Central memory CD8-positive, alpha-beta T cell (primary cell): ENCODE results near the gene NDUFS6.

Experiments used
- ATAC-seq: fragments of 150-1000 bp; cut with Tn5 transposase; replicated peaks from 2 replicates; pipeline ENCODE4 v1.10.0; 2022; ENCODE audit warnings: mild to moderate bottlenecking, moderate FRiP score, moderate number of reproducible peaks; ENCODE audit not compliant: poor library complexity, severe bottlenecking; ENCODE audit errors: extremely low read depth
- DNase-seq, 2 donors: peaks; one replicate each; pipeline ENCODE4 v3.0.0; 2021; ENCODE audit warnings: low spot score in 2 of 2
- H3K27ac Mint-ChIP-seq: one replicate; pipeline ENCODE4 v1.8.0; 2022; ENCODE audit warnings: low read depth, mild to moderate bottlenecking, moderate library complexity, mixed read lengths
- H3K27me3 Mint-ChIP-seq: one replicate; pipeline ENCODE4 v1.8.0; 2022; ENCODE audit warnings: mixed read lengths
- H3K36me3 Mint-ChIP-seq: one replicate; pipeline ENCODE4 v1.8.0; 2022; ENCODE audit warnings: mild to moderate bottlenecking, moderate library complexity, mixed read lengths; ENCODE audit not compliant: insufficient read depth
- H3K4me1 Mint-ChIP-seq: one replicate; pipeline ENCODE4 v1.8.0; 2022; ENCODE audit warnings: mixed read lengths
- H3K4me3 Mint-ChIP-seq: one replicate; pipeline ENCODE4 v1.8.0; 2022; ENCODE audit warnings: mild to moderate bottlenecking, moderate library complexity, mixed read lengths
- H3K9me3 Mint-ChIP-seq: one replicate; pipeline ENCODE4 v1.8.0; 2022; ENCODE audit warnings: mixed read lengths

NDUFS6 gene

GRCh38 chr5:1844708-1845436 is 43.7 kb downstream of the NDUFS6 start:
- no peak overlapping the region for H3K4me3 Mint-ChIP-seq
- H3K4me1 Mint-ChIP-seq = no peaks in the 10 kb centered on the region
- H3K36me3 Mint-ChIP-seq = no peaks in the 10 kb centered on the region
- no peak for ATAC-seq
- H3K27me3 Mint-ChIP-seq = peaks cover 15% of the 10 kb centered on the region
- no peak overlapping the region for H3K27ac Mint-ChIP-seq
- H3K9me3 Mint-ChIP-seq = no peaks in the 10 kb centered on the region
- DNase-seq = no peak

- no peak overlapping the region for H3K4me3 Mint-ChIP-seq
- no peaks in the 10 kb centered on the region for H3K9me3 Mint-ChIP-seq
- peaks cover 10% of the 10 kb centered on the region for H3K27me3 Mint-ChIP-seq
- DNase-seq (no peak), ATAC-seq (no peak)
- H3K4me1 Mint-ChIP-seq = no peaks in the 10 kb centered on the region
- H3K36me3 Mint-ChIP-seq = no peaks in the 10 kb centered on the region
- H3K27ac Mint-ChIP-seq = no peak overlapping the region
Observed at GRCh38 chr5:1845696-1846095, 44.5 kb downstream of the NDUFS6 start.

GRCh38 chr5:1846583-1846982 is 45.4 kb downstream of the NDUFS6 start:
- peaks cover 18% of the 10 kb centered on the region for H3K27me3 Mint-ChIP-seq
- DNase-seq (no peak), ATAC-seq (no peak)
- H3K4me3 Mint-ChIP-seq = no peak overlapping the region
- H3K4me1 Mint-ChIP-seq = no peaks in the 10 kb centered on the region
- no peaks in the 10 kb centered on the region for H3K9me3 Mint-ChIP-seq
- no peaks in the 10 kb centered on the region for H3K36me3 Mint-ChIP-seq
- no peak overlapping the region for H3K27ac Mint-ChIP-seq

- ATAC-seq (no peak), DNase-seq (no peak)
- Mint-ChIP-seq H3K36me3 (no peaks in the 10 kb centered on the region), H3K4me3 (no peak overlapping the region), H3K4me1 (no peaks in the 10 kb centered on the region), H3K27me3 (peaks cover 23% of the 10 kb centered on the region), H3K27ac (no peak overlapping the region), H3K9me3 (no peaks in the 10 kb centered on the region)
Observed at GRCh38 chr5:1847056-1847455, 45.8 kb downstream of the NDUFS6 start.

- no peak overlapping the region for H3K4me3 Mint-ChIP-seq
- peaks cover 25% of the 10 kb centered on the region for H3K27me3 Mint-ChIP-seq
- no peaks in the 10 kb centered on the region for H3K9me3 Mint-ChIP-seq
- DNase-seq (no peak), ATAC-seq (no peak)
- H3K4me1 Mint-ChIP-seq = no peaks in the 10 kb centered on the region
- no peak overlapping the region for H3K27ac Mint-ChIP-seq
- no peaks in the 10 kb centered on the region for H3K36me3 Mint-ChIP-seq
Observed at GRCh38 chr5:1847611-1848010, 46.4 kb downstream of the NDUFS6 start.

GRCh38 chr5:1850324-1851154 is 49.3 kb downstream of the NDUFS6 start:
- Mint-ChIP-seq H3K27ac (no peak overlapping the region), H3K36me3 (no peaks in the 10 kb centered on the region), H3K9me3 (no peaks in the 10 kb centered on the region), H3K4me1 (no peaks in the 10 kb centered on the region), H3K27me3 (peaks cover 54% of the 10 kb centered on the region), H3K4me3 (no peak overlapping the region)
- ATAC-seq (no peak), DNase-seq (no peak)

GRCh38 chr5:1851290-1851934 is 50.2 kb downstream of the NDUFS6 start:
- Mint-ChIP-seq H3K4me1 (no peaks in the 10 kb centered on the region), H3K9me3 (no peaks in the 10 kb centered on the region), H3K36me3 (no peaks in the 10 kb centered on the region), H3K4me3 (no peak overlapping the region), H3K27ac (no peak overlapping the region), H3K27me3 (peaks cover 63% of the 10 kb centered on the region)
- ATAC-seq (no peak), DNase-seq (no peak)

- peaks cover 60% of the 10 kb centered on the region for H3K27me3 Mint-ChIP-seq
- H3K36me3 Mint-ChIP-seq = no peaks in the 10 kb centered on the region
- H3K27ac Mint-ChIP-seq = no peak overlapping the region
- H3K4me3 Mint-ChIP-seq = no peak overlapping the region
- DNase-seq (no peak), ATAC-seq (no peak)
- H3K4me1 Mint-ChIP-seq = no peaks in the 10 kb centered on the region
- no peaks in the 10 kb centered on the region for H3K9me3 Mint-ChIP-seq
Observed at GRCh38 chr5:1852324-1852947, 51.2 kb downstream of the NDUFS6 start.

DNA sequence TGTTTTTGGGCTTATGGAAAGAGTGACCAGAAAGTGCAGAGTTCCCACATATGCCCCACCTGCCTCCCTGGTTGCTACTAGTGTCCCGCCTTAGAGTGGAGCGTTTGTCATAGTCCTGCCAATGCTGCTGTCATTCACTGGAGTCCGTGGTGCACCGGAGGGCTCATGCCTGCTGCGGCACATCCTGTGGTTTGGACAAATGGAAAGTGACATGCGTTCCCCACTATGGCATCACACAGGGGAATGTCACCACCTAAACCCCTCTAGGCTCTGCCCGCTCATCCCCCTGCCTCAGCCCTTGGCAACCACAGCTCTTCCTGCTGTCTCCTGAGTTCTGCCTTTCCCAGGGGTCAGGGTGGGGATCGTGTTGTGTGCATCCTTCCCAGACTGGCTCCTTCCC is 52.3 kb downstream of the NDUFS6 start:
- no peaks in the 10 kb centered on the region for H3K9me3 Mint-ChIP-seq
- ATAC-seq (no peak), DNase-seq (no peak)
- H3K36me3 Mint-ChIP-seq = no peaks in the 10 kb centered on the region
- no peaks in the 10 kb centered on the region for H3K4me1 Mint-ChIP-seq
- no peak overlapping the region for H3K4me3 Mint-ChIP-seq
- H3K27me3 Mint-ChIP-seq = peaks cover 54% of the 10 kb centered on the region
- no peak overlapping the region for H3K27ac Mint-ChIP-seq

- peaks cover 54% of the 10 kb centered on the region for H3K27me3 Mint-ChIP-seq
- H3K27ac Mint-ChIP-seq = no peak overlapping the region
- ATAC-seq = no peak
- no peaks in the 10 kb centered on the region for H3K9me3 Mint-ChIP-seq
- H3K4me1 Mint-ChIP-seq = no peaks in the 10 kb centered on the region
- DNase-seq = no peak
- H3K4me3 Mint-ChIP-seq = no peak overlapping the region
- no peaks in the 10 kb centered on the region for H3K36me3 Mint-ChIP-seq
Observed at GRCh38 chr5:1855075-1855474, 53.9 kb downstream of the NDUFS6 start.

DNA sequence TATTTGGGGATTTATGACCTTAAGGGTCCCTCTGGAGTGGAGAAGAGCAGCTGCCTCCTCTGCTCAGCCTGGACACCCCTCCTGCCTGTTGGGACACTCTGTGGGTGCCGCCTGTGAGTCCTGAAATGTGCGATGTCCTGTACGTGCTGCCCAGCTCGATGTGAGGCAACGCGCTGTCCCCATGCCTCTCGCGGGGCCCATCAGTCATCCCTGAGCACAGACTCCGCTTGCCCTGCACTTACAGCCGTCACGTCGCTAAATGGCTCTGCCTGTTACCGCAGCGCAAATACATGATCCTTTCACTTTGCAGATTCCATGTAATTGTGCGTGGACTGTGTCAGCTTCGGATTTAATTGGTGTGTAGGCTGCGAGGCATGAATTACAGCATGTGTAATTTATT is 54.4 kb downstream of the NDUFS6 start:
- no peaks in the 10 kb centered on the region for H3K36me3 Mint-ChIP-seq
- H3K4me1 Mint-ChIP-seq = no peaks in the 10 kb centered on the region
- no peak overlapping the region for H3K4me3 Mint-ChIP-seq
- DNase-seq (no peak), ATAC-seq (no peak)
- no peaks in the 10 kb centered on the region for H3K9me3 Mint-ChIP-seq
- H3K27ac Mint-ChIP-seq = no peak overlapping the region
- peaks cover 54% of the 10 kb centered on the region for H3K27me3 Mint-ChIP-seq

DNA sequence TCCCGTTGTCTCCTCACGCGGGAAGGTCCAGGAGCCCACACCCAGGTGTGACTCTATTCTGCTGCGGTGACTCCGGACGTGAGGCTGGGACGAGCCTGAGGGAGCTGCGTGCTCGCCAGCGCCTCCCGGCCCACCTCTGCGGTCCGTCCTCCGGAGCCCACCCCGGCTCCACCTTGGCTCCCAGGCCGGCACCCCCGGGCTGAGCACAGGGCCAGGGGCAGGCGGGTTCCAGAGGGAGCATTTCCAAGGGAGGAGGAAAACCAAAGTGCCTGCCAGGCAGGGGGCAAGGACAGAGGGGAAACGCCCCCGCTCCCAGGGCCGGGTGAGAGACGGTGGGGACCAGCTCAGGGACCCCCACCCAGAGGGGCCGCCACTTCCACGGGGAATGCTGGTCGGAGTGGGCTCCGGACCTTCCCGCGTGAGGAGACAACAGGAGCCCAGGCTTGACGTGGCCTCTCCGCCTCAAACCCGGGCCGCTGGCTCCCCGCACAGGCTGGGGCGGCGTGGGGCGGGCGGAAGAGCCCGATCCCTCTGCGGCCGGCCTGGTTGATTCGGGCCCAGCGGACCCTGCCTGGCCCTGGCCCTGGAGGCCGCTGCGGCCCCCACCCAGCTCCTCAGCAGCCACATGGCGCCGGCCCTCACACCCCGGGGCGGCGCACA is 55.5 kb downstream of the NDUFS6 start:
- H3K27ac Mint-ChIP-seq = no peak overlapping the region
- H3K4me3 Mint-ChIP-seq = no peak overlapping the region
- H3K4me1 Mint-ChIP-seq = no peaks in the 10 kb centered on the region
- peaks cover 48% of the 10 kb centered on the region for H3K27me3 Mint-ChIP-seq
- no peaks in the 10 kb centered on the region for H3K9me3 Mint-ChIP-seq
- DNase-seq = no peak
- ATAC-seq = no peak
- H3K36me3 Mint-ChIP-seq = no peaks in the 10 kb centered on the region
